ENCODE data around the gene DAP.
"Not testable (repeated sequence)": the region's sequence is repeated elsewhere in the genome, so short reads cannot be mapped to it uniquely, and the experiment has no call there.

DAP gene

GRCh38 chr5:10671041-10672008 is 89.7 kb downstream of the DAP start:
- no peak for DNase-seq (ENCODE audit: low spot score)

- DNase-seq (ENCODE audit: low spot score) = no peak
Observed at GRCh38 chr5:10669983-10670382, 91.1 kb downstream of the DAP start.

DNA sequence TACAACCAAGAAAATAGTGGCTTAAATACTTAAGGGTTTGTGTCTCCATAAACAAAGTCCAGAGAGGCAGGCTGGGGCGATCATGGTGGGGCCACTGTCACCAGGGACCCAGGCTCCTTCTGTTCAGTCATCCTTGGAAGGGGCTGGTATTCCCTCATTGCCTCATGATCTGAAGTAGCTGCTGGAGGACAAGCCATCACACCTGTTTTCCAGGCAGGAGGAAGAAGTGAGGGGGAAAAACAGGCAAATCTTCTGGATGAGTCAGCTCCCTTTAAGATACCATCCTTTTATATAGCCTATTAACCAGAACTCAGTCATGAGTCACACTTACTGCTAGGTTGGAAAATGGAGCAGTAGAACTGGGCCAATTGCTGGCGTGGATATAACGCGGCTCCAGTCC is 92.3 kb downstream of the DAP start:
- no peak for DNase-seq (ENCODE audit: low spot score)

DNA sequence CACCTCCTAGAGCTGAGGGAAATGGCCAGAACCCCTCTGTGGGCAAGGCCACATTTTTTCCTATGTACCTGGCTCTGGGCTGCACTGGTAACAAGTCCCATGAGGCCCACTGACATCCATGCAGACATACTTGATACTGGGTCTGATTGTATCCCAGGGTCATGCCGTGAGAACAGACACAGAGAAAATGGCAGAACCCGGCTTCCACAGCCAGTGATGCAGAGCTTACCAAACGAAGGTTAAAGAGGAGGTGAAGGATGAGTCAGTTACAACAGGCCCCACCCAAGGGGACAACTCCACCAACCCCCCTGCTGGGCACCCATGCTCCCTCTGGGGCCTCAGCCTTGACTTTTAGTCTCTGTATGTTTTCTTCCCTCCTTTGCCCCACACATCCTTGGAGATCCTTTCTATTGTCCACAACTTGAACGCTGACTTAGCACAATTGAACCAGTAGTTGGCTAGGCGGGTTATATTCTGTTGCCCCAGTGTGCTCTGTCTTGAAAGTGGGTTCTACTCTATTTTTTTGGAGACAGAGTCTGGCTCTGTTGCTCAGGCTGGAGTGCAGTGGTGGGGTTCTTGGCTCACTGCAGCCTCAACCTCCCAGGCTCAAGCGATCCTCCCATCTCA is 93.5 kb downstream of the DAP start:
- no peak for DNase-seq (ENCODE audit: low spot score)

DNA sequence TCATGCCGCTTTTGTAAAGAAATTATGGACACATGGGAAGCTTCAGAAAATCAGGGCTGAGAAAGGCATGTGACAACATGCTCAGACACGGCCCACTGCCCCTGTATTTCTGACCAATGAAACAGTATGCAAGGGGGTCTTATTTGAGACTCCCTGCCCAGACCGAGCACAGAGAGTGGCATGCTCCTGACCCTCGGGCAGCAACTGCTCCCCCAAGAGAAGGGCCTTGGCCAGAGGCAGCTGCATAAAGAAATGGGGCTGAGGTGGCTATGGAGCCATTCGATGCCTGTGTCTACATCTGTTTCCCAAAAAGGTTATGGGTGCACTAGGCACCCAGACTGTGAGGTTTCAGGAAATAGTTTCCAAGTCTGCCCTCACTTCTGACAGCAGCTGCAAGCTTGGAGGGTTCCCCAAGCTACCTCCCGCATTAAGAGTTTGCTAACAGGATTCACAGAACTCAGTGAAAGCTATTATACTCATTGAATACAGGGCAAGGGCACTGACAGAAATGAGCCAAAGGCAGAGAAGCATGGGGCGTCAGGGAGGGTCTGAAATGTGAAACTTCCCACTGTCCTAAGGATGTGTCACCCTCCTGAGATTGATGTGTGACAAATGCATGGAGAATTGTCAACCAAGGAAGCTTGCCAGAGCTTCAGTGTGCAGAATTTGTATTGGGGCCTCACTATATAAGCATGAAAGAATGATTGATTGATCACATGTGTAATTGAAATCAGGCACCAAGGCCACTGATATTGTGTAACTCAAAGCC is 94.3 kb downstream of the DAP start:
- DNase-seq (ENCODE audit: low spot score) = no peak

- no peak for DNase-seq (ENCODE audit: low spot score)
Observed at GRCh38 chr5:10665799-10666198, 95.2 kb downstream of the DAP start.

DNA sequence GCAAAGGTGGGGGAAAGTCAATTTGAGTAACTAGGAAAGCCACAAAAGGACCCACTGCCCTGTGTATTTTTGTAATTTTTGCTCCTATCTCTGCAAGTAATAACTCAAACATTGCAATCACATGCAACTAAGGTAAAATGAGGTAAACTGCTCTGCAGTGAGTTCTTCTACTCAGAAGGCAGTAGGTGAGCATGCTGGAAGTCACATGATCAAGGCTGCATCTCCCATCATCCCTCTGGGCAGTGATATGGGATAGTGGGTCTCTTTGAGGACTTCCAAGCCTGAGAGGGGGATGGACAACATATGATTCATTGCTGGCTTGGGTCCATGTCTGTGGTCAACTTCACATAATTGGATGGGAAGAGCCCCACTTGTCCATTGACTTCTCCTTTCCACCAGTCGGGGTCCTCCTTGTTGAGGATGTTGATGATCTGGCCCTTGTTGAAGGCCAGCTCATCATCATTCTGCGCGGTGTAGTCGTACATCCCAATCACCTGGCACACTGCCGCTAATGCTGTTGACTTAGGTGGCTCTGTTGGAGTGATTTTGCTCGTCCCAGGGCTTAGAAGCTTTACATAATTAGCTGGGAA is 96.8 kb downstream of the DAP start:
- DNase-seq (ENCODE audit: low spot score) = not testable (repeated sequence)

DNA sequence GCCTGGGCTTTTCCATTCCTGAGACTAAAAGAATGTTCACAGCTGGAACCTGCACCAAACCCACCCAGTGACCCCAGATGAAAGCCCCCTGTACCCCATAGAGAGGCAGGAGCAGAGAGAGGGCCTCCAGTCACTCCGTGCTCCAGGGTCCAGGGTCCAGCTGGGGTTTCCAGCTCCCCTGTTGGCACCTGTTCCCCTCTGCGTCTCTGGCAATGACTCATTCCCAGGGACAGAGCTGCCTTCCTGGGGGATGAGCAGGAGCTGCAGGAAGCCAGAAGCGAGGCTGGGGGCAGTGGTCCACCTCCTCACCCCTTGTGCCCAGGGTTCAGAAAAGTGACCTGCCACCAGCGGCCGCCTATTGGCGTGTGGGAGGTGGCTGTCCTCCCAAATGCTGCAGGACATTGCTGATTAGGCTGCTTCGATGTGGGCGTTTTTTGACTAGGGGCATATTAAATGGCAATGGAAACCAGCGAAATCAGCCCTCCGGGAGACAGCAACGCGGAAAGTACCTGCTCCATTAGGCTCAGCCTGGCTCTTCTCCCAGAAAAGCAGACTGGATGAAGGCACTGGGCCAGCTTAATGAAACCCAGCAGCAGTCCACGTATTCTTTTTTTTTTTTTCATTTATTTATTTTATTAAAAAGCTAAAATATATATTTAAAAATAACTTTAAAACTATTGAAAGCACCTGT is 97.4 kb downstream of the DAP start:
- no peak for DNase-seq (ENCODE audit: low spot score)

GRCh38 chr5:10662661-10663488 is 98.2 kb downstream of the DAP start:
- no peak for DNase-seq (ENCODE audit: low spot score)

DNA sequence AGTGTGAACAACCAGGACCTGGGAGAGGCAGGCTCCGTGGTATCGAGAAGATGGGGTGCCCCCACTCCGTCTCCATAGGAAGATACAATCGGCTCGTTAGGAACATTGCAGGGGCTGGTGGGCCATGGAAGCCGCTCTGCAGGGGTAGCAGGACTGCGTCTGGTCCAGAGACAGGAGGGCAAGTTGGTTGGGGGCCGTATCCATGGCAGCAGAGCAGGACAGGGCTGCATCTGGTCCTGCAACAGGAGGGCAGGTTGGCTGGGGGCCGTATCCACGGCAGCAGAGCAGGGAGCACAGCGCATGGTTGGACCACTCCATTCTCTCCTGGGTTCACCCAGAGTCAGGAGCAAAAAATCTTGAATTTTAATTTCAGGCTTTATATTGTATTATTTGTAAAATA is 99.0 kb downstream of the DAP start:
- DNase-seq (ENCODE audit: low spot score) = no peak

- no peak for DNase-seq (ENCODE audit: low spot score)
Observed at GRCh38 chr5:10661401-10661800, 99.6 kb downstream of the DAP start.

DNA sequence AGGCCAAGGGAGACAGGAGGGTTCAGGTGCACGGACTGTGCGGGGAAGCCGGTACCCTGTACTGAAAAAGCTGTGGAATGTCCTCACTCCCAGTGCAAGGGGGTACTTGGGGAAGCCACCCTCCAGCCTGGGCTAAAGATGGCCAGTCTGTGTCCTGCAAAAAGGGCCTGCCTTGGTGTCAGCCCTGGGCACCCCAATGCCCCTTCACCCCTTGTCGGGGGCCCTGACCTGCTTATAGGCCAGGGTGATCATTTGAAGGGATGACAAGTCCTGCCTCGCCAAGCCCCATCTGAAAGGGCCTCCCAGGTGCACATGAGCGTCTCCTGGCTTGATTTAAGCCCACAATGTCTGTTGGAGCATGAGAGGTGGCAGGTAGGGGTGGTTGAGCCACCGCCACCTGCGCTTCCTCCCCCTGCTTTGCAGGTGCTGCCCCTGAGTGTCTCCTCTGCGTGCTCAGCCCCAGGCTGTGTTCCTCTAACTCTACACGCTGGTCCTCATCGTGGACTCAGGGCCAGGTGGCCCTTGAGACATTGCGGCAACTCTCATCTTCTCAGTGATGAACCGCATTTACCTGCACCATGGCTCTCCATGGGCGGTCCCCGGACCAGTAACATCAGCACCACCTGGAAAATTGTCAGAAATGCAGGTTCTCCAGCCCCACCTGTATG is 100.2 kb downstream of the DAP start:
- no peak for DNase-seq (ENCODE audit: low spot score)

DNA sequence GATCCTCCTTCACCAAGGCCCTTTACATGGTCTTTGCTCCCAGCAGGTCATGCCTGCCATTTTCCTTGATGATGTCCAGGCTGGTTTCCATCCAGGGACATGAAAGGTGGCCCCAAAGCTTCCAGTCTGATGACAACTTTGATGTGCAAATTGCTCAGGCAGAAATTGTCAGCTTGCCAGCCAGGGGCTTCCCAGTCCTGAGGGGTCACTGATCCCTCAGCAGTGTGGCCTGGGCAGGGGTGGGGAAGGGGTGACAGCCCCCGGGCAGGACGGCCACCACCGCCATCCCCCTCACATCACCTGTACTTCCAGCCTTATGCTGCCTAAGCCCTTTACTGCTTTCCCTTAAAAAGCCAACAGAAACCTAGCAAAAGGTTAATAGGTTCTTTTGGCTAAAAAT is 100.9 kb downstream of the DAP start:
- DNase-seq (ENCODE audit: low spot score) = no peak

DNA sequence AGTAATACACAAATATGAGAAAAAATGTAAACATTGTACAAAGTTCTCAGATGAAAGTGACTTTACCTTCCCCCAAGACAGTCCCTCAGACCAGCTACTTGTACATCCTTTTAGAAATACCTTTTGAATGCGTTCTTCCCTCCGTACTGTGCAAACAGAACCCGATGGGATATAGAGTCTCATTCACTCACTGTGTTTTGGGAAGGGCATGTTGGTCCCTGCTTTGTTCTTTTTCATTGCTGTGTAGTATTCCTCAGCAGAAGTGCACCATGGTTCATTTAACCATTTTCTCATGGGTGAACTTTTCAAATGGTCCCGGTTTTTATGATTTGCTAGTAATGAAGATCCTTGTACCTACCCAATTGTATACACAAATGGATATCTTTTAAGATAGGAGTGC is 102.8 kb downstream of the DAP start:
- DNase-seq (ENCODE audit: low spot score) = no peak

DNA sequence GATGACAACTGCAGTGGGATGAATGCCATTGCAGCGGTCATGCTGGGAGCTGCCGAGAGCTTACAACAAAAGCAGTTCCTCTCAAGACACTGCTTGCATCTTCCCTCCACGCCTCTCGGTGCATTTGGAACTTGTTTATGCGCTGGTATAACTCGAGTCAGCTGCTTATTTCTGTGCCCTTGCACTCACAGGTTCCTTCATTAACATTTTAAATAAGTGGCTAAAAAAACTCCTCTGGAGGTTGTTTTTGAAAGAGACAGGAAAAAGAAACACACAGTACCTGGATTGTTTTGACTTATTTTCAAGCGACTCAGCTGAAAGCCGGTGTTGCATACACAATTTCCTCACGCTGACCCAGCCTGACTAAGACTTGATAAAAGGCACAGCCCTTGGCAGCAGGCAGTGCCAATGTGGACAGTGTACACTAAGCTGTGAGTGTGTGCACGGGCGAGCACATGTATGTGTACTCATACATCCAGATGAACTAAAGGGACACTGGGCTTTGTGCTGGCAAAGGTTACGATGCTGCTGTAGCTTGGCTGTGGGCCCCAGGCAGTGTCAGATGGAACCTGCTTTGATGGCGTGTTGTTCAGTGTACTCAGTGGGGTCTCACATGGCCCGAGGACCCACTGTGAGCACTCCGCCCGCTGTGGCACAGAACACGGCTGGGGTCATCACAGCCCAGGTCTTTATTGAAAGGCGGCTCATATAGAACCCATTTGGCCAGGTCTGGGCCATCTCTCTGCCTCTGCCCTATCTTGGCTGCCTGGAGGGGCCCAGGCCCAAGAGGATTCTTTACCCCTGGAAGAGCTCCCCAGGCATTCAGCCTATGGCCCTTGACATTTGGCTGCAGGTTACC is 104.8 kb downstream of the DAP start:
- no peak for DNase-seq (ENCODE audit: low spot score)

GRCh38 chr5:10655161-10655971 is 105.7 kb downstream of the DAP start:
- no peak for DNase-seq (ENCODE audit: low spot score)

GRCh38 chr5:10654566-10654965 is 106.5 kb downstream of the DAP start:
- no peak for DNase-seq (ENCODE audit: low spot score)

DNA sequence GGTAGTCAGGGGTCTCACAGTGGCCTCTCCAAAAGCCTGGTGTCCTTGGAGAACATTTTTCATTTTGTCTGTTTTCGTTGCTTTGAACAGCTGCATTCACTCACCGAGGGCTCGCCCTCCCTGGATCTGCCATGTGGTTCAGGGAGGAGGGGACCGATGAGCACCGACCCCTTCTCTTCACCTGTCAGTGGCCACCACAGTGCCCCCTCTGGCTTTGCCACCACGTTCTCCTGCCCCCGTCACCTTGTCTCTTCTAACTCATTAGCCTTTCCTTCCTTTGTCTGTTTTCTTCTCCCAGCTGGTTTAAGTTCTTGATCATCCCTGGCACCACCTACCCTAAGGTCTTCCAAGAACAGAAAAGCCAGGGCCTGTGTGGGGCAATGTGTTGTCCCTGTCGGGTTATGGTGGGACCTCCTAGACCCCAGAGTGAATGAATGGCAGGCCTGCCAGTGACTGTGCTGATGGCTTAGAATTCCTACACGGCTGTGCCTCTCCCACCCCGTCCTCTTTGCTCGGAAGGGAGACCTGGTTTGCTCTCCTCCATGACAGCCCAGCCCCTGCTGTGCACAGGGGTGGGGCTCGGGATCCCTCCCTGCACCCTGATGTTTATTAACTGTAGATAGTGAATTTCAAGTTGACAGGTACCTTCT is 107.2 kb downstream of the DAP start:
- DNase-seq (ENCODE audit: low spot score) = no peak

Measured in ecto neural progenitor cell (in vitro differentiated cells).